Measurements from ENCODE around the gene PLEKHA5. TPM values are rescaled to one million over a fixed set of nuclear protein-coding genes. Genes with fewer than 3 reads are reported as not detected.

The PLEKHA5 gene
- total and polyA plus RNA-seq, 4 experiments from 2014 or later, result 0.43 to 15.9 (median 13.3) TPM

GRCh38 chr12:19273482-19274330 lies 144.2 kb downstream of the PLEKHA5 start:
- H3K27me3 ChIP-seq (ENCODE audit: insufficient read depth, low read length), result no peaks in the 10 kb centered on the region
- Mint-ChIP-seq H3K9me3 (peaks cover 0 to 3% (median 0%) of the 10 kb centered on the region in 8 donors), H3K4me1 (peaks cover 15 to 29% (median 21%) of the 10 kb centered on the region in 4 donors), H3K27me3 (peaks cover 0 to 2% of the 10 kb centered on the region in 2 donors), H3K27ac (peak overlapping the region; percentile 76 to 89 (median 81)), H3K4me3 (peak overlapping the region in 6 of 8 donors; percentile 10 to 79 (median 52)), H3K36me3 (peaks cover 11 to 15% of the 10 kb centered on the region in 2 donors)
- intact Hi-C loops (cut with micrococcal nuclease), result loop anchor here (5.0 kb wide), 3 partner anchors 41 to 164 kb away; partner anchors contain the start of genes AEBP2 and PLEKHA5
- H3K9me3 ChIP-seq (ENCODE audit: control insufficient read depth in 1 of 2, low read length in 2 of 2), result no peaks in the 10 kb centered on the region
- H3K4me3 ChIP-seq (ENCODE audit: low read length in 2 of 2), result no peak overlapping the region
- DNase-seq, result peak; percentile 62 to 87 (median 74)
- CTCF ChIA-PET (ENCODE audit: partially characterized antibody), result interaction anchor here (0.8 to 4.1 kb wide), 6 partner anchors 8 to 91 kb away, joined by 3 to 22 read pairs (median 6); no protein-coding TSS in a partner anchor
- POLR2A ChIA-PET (ENCODE audit: partially characterized antibody), result interaction anchor here (0.7 to 1.9 kb wide), 4 partner anchors 12 to 166 kb away, joined by 3 to 7 read pairs (median 4); partner anchors contain the start of gene AEBP2
- H3K4me1 ChIP-seq (ENCODE audit: insufficient read depth, low read length), result peaks cover 20% of the 10 kb centered on the region
- H3K27ac ChIP-seq (ENCODE audit: low read depth, low read length), result no peak overlapping the region
- H3K36me3 ChIP-seq (ENCODE audit: insufficient read depth, low read length), result no peaks in the 10 kb centered on the region

- ChIA-PET CTCF (ENCODE audit: partially characterized antibody) (interaction anchor here (1.3 kb wide), 1 partner anchor 12 kb away, joined by 5 read pairs; no protein-coding TSS in a partner anchor), POLR2A (ENCODE audit: partially characterized antibody) (no interaction called here)
- no peak overlapping the region for H3K27ac Mint-ChIP-seq
- Histone ChIP-seq H3K9me3 (ENCODE audit: control insufficient read depth in 1 of 2, low read length in 2 of 2) (no peaks in the 10 kb centered on the region), H3K27ac (ENCODE audit: low read depth, low read length) (no peak overlapping the region), H3K4me1 (ENCODE audit: insufficient read depth, low read length) (peaks cover 20% of the 10 kb centered on the region), H3K4me3 (ENCODE audit: low read length in 2 of 2) (no peak overlapping the region), H3K27me3 (ENCODE audit: insufficient read depth, low read length) (no peaks in the 10 kb centered on the region), H3K36me3 (ENCODE audit: insufficient read depth, low read length) (no peaks in the 10 kb centered on the region)
- H3K4me1 Mint-ChIP-seq, result peaks cover 15 to 25% (median 21%) of the 10 kb centered on the region in 4 donors
- peaks cover 0 to 3% (median 0%) of the 10 kb centered on the region in 8 donors for H3K9me3 Mint-ChIP-seq
- H3K36me3 Mint-ChIP-seq, result peaks cover 7 to 14% of the 10 kb centered on the region in 2 donors
- H3K4me3 Mint-ChIP-seq, result no peak overlapping the region
- intact Hi-C loops (cut with micrococcal nuclease), result no loop called here
- H3K27me3 Mint-ChIP-seq, result peaks cover 0 to 2% of the 10 kb centered on the region in 2 donors
- DNase-seq, result no peak
Observed at GRCh38 chr12:19276767-19277166, 147.2 kb downstream of the PLEKHA5 start.

- peaks cover 0 to 3% (median 0%) of the 10 kb centered on the region in 8 donors for H3K9me3 Mint-ChIP-seq
- intact Hi-C loops (cut with micrococcal nuclease), result no loop called here
- Histone ChIP-seq H3K4me3 (ENCODE audit: low read length in 2 of 2) (no peak overlapping the region), H3K36me3 (ENCODE audit: insufficient read depth, low read length) (no peaks in the 10 kb centered on the region), H3K9me3 (ENCODE audit: control insufficient read depth in 1 of 2, low read length in 2 of 2) (no peaks in the 10 kb centered on the region), H3K4me1 (ENCODE audit: insufficient read depth, low read length) (peaks cover 20% of the 10 kb centered on the region), H3K27ac (ENCODE audit: low read depth, low read length) (no peak overlapping the region), H3K27me3 (ENCODE audit: insufficient read depth, low read length) (no peaks in the 10 kb centered on the region)
- H3K4me3 Mint-ChIP-seq, result no peak overlapping the region
- no peak for DNase-seq
- POLR2A ChIA-PET (ENCODE audit: partially characterized antibody), result no interaction called here
- no peak overlapping the region for H3K27ac Mint-ChIP-seq
- CTCF ChIA-PET (ENCODE audit: partially characterized antibody), result interaction anchor here (1.2 to 1.3 kb wide), 2 partner anchors 11 kb away, joined by 5 to 7 read pairs; no protein-coding TSS in a partner anchor
- H3K36me3 Mint-ChIP-seq, result peaks cover 7 to 14% of the 10 kb centered on the region in 2 donors
- peaks cover 0 to 2% of the 10 kb centered on the region in 2 donors for H3K27me3 Mint-ChIP-seq
- peaks cover 14 to 24% (median 19%) of the 10 kb centered on the region in 4 donors for H3K4me1 Mint-ChIP-seq
Observed at GRCh38 chr12:19277711-19278110, 148.2 kb downstream of the PLEKHA5 start.

GRCh38 chr12:19278407-19278806 lies 148.9 kb downstream of the PLEKHA5 start:
- Mint-ChIP-seq H3K27ac (no peak overlapping the region), H3K27me3 (peaks cover 0 to 2% of the 10 kb centered on the region in 2 donors), H3K9me3 (peaks cover 0 to 3% (median 0%) of the 10 kb centered on the region in 8 donors), H3K36me3 (peaks cover 7 to 17% of the 10 kb centered on the region in 2 donors), H3K4me3 (no peak overlapping the region), H3K4me1 (peaks cover 10 to 19% (median 17%) of the 10 kb centered on the region in 4 donors)
- POLR2A ChIA-PET (ENCODE audit: partially characterized antibody), result no interaction called here
- Histone ChIP-seq H3K27ac (ENCODE audit: low read depth, low read length) (no peak overlapping the region), H3K36me3 (ENCODE audit: insufficient read depth, low read length) (no peaks in the 10 kb centered on the region), H3K4me3 (ENCODE audit: low read length in 2 of 2) (no peak overlapping the region), H3K9me3 (ENCODE audit: control insufficient read depth in 1 of 2, low read length in 2 of 2) (no peaks in the 10 kb centered on the region), H3K4me1 (ENCODE audit: insufficient read depth, low read length) (peaks cover 14% of the 10 kb centered on the region), H3K27me3 (ENCODE audit: insufficient read depth, low read length) (no peaks in the 10 kb centered on the region)
- no peak for DNase-seq
- CTCF ChIA-PET (ENCODE audit: partially characterized antibody), result interaction anchor here (1.2 kb wide), 1 partner anchor 10 kb away, joined by 7 read pairs; no protein-coding TSS in a partner anchor
- intact Hi-C loops (cut with micrococcal nuclease), result no loop called here

GRCh38 chr12:19282133-19282699 lies 152.7 kb downstream of the PLEKHA5 start:
- Histone ChIP-seq H3K36me3 (ENCODE audit: insufficient read depth, low read length) (no peaks in the 10 kb centered on the region), H3K27ac (ENCODE audit: low read depth, low read length) (no peak overlapping the region), H3K4me3 (ENCODE audit: low read length in 2 of 2) (no peak overlapping the region), H3K27me3 (ENCODE audit: insufficient read depth, low read length) (no peaks in the 10 kb centered on the region), H3K9me3 (ENCODE audit: control insufficient read depth in 1 of 2, low read length in 2 of 2) (no peaks in the 10 kb centered on the region), H3K4me1 (ENCODE audit: insufficient read depth, low read length) (no peaks in the 10 kb centered on the region)
- Mint-ChIP-seq H3K4me1 (no peaks in the 10 kb centered on the region), H3K27me3 (no peaks in the 10 kb centered on the region), H3K4me3 (no peak overlapping the region), H3K9me3 (no peaks in the 10 kb centered on the region), H3K27ac (no peak overlapping the region), H3K36me3 (peaks cover 2 to 4% of the 10 kb centered on the region in 2 donors)
- intact Hi-C loops (cut with micrococcal nuclease), result no loop called here
- POLR2A ChIA-PET (ENCODE audit: partially characterized antibody), result no interaction called here
- DNase-seq, result no peak
- CTCF ChIA-PET (ENCODE audit: partially characterized antibody), result interaction anchor here (1.1 kb wide), 1 partner anchor 9 kb away, joined by 5 read pairs; no protein-coding TSS in a partner anchor

GRCh38 chr12:19284658-19285057 lies 155.1 kb downstream of the PLEKHA5 start:
- intact Hi-C loops (cut with micrococcal nuclease), result loop anchor here (5.0 kb wide), 1 partner anchor 1032 kb away; no protein-coding TSS in a partner anchor
- CTCF ChIA-PET (ENCODE audit: partially characterized antibody), result interaction anchor here (1.3 to 1.8 kb wide), 3 partner anchors 11 to 98 kb away, joined by 4 to 8 read pairs (median 6); no protein-coding TSS in a partner anchor
- Mint-ChIP-seq H3K36me3 (peaks cover 2 to 4% of the 10 kb centered on the region in 2 donors), H3K27ac (no peak overlapping the region), H3K27me3 (no peaks in the 10 kb centered on the region), H3K9me3 (no peaks in the 10 kb centered on the region), H3K4me3 (no peak overlapping the region), H3K4me1 (no peaks in the 10 kb centered on the region)
- DNase-seq, result no peak
- Histone ChIP-seq H3K36me3 (ENCODE audit: insufficient read depth, low read length) (no peaks in the 10 kb centered on the region), H3K27ac (ENCODE audit: low read depth, low read length) (no peak overlapping the region), H3K4me3 (ENCODE audit: low read length in 2 of 2) (no peak overlapping the region), H3K9me3 (ENCODE audit: control insufficient read depth in 1 of 2, low read length in 2 of 2) (no peaks in the 10 kb centered on the region), H3K27me3 (ENCODE audit: insufficient read depth, low read length) (no peaks in the 10 kb centered on the region), H3K4me1 (ENCODE audit: insufficient read depth, low read length) (no peaks in the 10 kb centered on the region)
- POLR2A ChIA-PET (ENCODE audit: partially characterized antibody), result no interaction called here

Data from CD4-positive, alpha-beta memory T cell (primary cell).